SK-N-SH treated with all-trans-retinoic acid at 6 μM for 48 hours (cell line): ENCODE results near the gene SENP1.

Experiments used
- ATAC-seq: fragments of 200-7000 bp; cut with Tn5 transposase; 3 replicates; pipeline ENCODE4 v1.9.1; 2020; ENCODE audit warnings: mild to moderate bottlenecking, moderate library complexity
- ARNTL ChIP-seq: fragments of 450-650 bp; formaldehyde crosslinking; IDR thresholded peaks from 2 replicates; pipeline ENCODE4 v1.5.0; 2020; ENCODE audit warnings: low read depth, mild to moderate bottlenecking, moderate library complexity, borderline replicate concordance
- BACH2 ChIP-seq: fragments of 250-450 bp; sonication (Bioruptor Pico); IDR thresholded peaks from 2 replicates; pipeline ENCODE4 v1.9.0; 2021; ENCODE audit warnings: mild to moderate bottlenecking, borderline replicate concordance
- CSDC2 ChIP-seq: fragments of 250-450 bp; sonication (Bioruptor Pico); IDR thresholded peaks from 2 replicates; pipeline ENCODE4 v1.5.0; 2020; ENCODE audit warnings: mild to moderate bottlenecking, moderate library complexity
- CSRNP3 ChIP-seq: fragments of 250-450 bp; sonication (Bioruptor Pico); IDR thresholded peaks from 2 replicates; pipeline ENCODE4 v1.5.1; 2021; ENCODE audit warnings: mild to moderate bottlenecking, moderate library complexity
- GLIS3 ChIP-seq: fragments of 250-450 bp; sonication (Bioruptor Pico); IDR thresholded peaks from 2 replicates; pipeline ENCODE4 v1.5.0; 2020; ENCODE audit warnings: mild to moderate bottlenecking, moderate library complexity
- ISL1 ChIP-seq: fragments of 250-450 bp; sonication (Bioruptor Pico); IDR thresholded peaks from 2 replicates; pipeline ENCODE4 v2.1.2; 2022; ENCODE audit warnings: mild to moderate bottlenecking, moderate library complexity
- OSR1 ChIP-seq: fragments of 250-450 bp; sonication (Bioruptor Pico); IDR thresholded peaks from 2 replicates; pipeline ENCODE4 v1.8.0; 2022; ENCODE audit warnings: moderate library complexity, mild to moderate bottlenecking, inconsistent platforms
- PATZ1 ChIP-seq: fragments of 250-450 bp; sonication (Bioruptor Pico); IDR thresholded peaks from 2 replicates; pipeline ENCODE4 v1.8.0; 2020; ENCODE audit warnings: mild to moderate bottlenecking, moderate library complexity, borderline replicate concordance
- PPARA ChIP-seq: fragments of 250-450 bp; sonication (Bioruptor Pico); IDR thresholded peaks from 2 replicates; pipeline ENCODE4 v1.5.0; 2020; ENCODE audit warnings: mild to moderate bottlenecking, borderline replicate concordance
- RARB ChIP-seq: fragments of 250-450 bp; sonication (Bioruptor Pico); IDR thresholded peaks from 2 replicates; pipeline ENCODE4 v1.8.0; 2021; ENCODE audit warnings: mild to moderate bottlenecking, moderate library complexity
- SNAI2 ChIP-seq: fragments of 250-450 bp; sonication (Bioruptor Pico); IDR thresholded peaks from 2 replicates; pipeline ENCODE4 v1.5.0; 2020; ENCODE audit warnings: mild to moderate bottlenecking, moderate library complexity
- TCF4 ChIP-seq: fragments of 250-450 bp; sonication (Bioruptor Pico); IDR thresholded peaks from 2 replicates; pipeline ENCODE4 v1.8.0; 2021; ENCODE audit warnings: mild to moderate bottlenecking, moderate library complexity, borderline replicate concordance
- TOX ChIP-seq: fragments of 250-450 bp; sonication (Bioruptor Pico); IDR thresholded peaks from 2 replicates; pipeline ENCODE4 v1.8.0; 2021; ENCODE audit warnings: mild to moderate bottlenecking, moderate library complexity, borderline replicate concordance
- TSHZ2 ChIP-seq: fragments of 250-450 bp; sonication (Bioruptor Pico); IDR thresholded peaks from 2 replicates; pipeline ENCODE4 v1.5.0; 2020; ENCODE audit warnings: mild to moderate bottlenecking, moderate library complexity
- ZC3H10 ChIP-seq: fragments of 250-450 bp; sonication (Bioruptor Pico); IDR thresholded peaks from 2 replicates; pipeline ENCODE4 v1.5.1; 2021; ENCODE audit warnings: mild to moderate bottlenecking, moderate library complexity
- ZFP3 ChIP-seq: fragments of 250-450 bp; sonication (Bioruptor Pico); IDR thresholded peaks from 2 replicates; pipeline ENCODE4 v1.5.0; 2020; ENCODE audit warnings: mild to moderate bottlenecking, moderate library complexity
- ZNF565 ChIP-seq: fragments of 450-650 bp; formaldehyde crosslinking; conservative IDR thresholded peaks from 2 replicates; pipeline ENCODE4 v1.5.0; 2020; ENCODE audit warnings: low read depth, mild to moderate bottlenecking, moderate library complexity
- ZNF70 ChIP-seq: fragments of 450-650 bp; formaldehyde crosslinking; IDR thresholded peaks from 2 replicates; pipeline ENCODE4 v1.5.0; 2020; ENCODE audit warnings: mild to moderate bottlenecking, moderate library complexity
- ZNF8 ChIP-seq: fragments of 450-650 bp; formaldehyde crosslinking; IDR thresholded peaks from 2 replicates; pipeline ENCODE4 v1.5.0; 2020; ENCODE audit warnings: mild to moderate bottlenecking, moderate library complexity
- TF ChIP-seq, protein P1 (sequence below): fragments of 250-450 bp; sonication (Bioruptor Pico); IDR thresholded peaks from 2 replicates; pipeline ENCODE4 v1.5.1; 2020; ENCODE audit warnings: low read depth, mild to moderate bottlenecking, moderate library complexity
- TF ChIP-seq, protein P2 (sequence below): fragments of 250-450 bp; sonication (Bioruptor Pico); IDR thresholded peaks from 2 replicates; pipeline ENCODE4 v1.8.0; 2021; ENCODE audit warnings: low read depth, mild to moderate bottlenecking, moderate library complexity, borderline replicate concordance

SENP1 gene

GRCh38 chr12:48058771-48059170, 47.1 kb downstream of the SENP1 start:
- ATAC-seq: no peak
- TF ChIP-seq CSDC2: no peak
- TF ChIP-seq ZFP3 (CRISPR knock-in tag): no peak
- TF ChIP-seq ZC3H10 (CRISPR knock-in tag): no peak
- no peak for TF ChIP-seq CSRNP3
- no peak for TF ChIP-seq ARNTL (CRISPR knock-in tag)
- no peak for TF ChIP-seq ZNF8 (CRISPR knock-in tag)
- TF ChIP-seq TOX (CRISPR knock-in tag): no peak

GRCh38 chr12:48054955-48055821, 50.7 kb downstream of the SENP1 start:
- no peak for TF ChIP-seq ISL1 (CRISPR knock-in tag)
- TF ChIP-seq ZNF70 (CRISPR knock-in tag): no peak
- no peak for TF ChIP-seq CSDC2
- no peak for TF ChIP-seq TSHZ2 (CRISPR knock-in tag)
- no peak for TF ChIP-seq ARNTL (CRISPR knock-in tag)
- no peak for TF ChIP-seq PATZ1 (CRISPR knock-in tag)
- TF ChIP-seq ZFP3 (CRISPR knock-in tag): no peak
- no peak for TF ChIP-seq ZC3H10 (CRISPR knock-in tag)
- no peak for TF ChIP-seq BACH2 (CRISPR knock-in tag)
- TF ChIP-seq TCF4: no peak
- TF ChIP-seq CSRNP3: no peak
- TF ChIP-seq SNAI2 (CRISPR knock-in tag): no peak
- no peak for TF ChIP-seq PPARA
- TF ChIP-seq ZNF8 (CRISPR knock-in tag): no peak
- no peak for TF ChIP-seq OSR1
- no peak for TF ChIP-seq ZNF565 (CRISPR knock-in tag)
- no peak for TF ChIP-seq RARB (CRISPR knock-in tag)
- TF ChIP-seq, protein P1, sequence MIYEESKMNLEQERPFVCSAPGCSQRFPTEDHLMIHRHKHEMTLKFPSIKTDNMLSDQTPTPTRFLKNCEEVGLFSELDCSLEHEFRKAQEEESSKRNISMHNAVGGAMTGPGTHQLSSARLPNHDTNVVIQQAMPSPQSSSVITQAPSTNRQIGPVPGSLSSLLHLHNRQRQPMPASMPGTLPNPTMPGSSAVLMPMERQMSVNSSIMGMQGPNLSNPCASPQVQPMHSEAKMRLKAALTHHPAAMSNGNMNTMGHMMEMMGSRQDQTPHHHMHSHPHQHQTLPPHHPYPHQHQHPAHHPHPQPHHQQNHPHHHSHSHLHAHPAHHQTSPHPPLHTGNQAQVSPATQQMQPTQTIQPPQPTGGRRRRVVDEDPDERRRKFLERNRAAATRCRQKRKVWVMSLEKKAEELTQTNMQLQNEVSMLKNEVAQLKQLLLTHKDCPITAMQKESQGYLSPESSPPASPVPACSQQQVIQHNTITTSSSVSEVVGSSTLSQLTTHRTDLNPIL (CRISPR knock-in tag): no peak
- TF ChIP-seq GLIS3 (CRISPR knock-in tag): no peak
- TF ChIP-seq, protein P2, sequence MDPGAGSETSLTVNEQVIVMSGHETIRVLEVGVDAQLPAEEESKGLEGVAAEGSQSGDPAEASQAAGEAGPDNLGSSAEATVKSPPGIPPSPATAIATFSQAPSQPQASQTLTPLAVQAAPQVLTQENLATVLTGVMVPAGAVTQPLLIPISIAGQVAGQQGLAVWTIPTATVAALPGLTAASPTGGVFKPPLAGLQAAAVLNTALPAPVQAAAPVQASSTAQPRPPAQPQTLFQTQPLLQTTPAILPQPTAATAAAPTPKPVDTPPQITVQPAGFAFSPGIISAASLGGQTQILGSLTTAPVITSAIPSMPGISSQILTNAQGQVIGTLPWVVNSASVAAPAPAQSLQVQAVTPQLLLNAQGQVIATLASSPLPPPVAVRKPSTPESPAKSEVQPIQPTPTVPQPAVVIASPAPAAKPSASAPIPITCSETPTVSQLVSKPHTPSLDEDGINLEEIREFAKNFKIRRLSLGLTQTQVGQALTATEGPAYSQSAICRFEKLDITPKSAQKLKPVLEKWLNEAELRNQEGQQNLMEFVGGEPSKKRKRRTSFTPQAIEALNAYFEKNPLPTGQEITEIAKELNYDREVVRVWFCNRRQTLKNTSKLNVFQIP (CRISPR knock-in tag): no peak
- TF ChIP-seq, all 23 proteins: peak for 0
- no peak for ATAC-seq
